HCT116 (cell line): ENCODE results near the gene RPLP2. TPM values are rescaled to one million over a fixed set of nuclear protein-coding genes. Genes with fewer than 3 reads are reported as not detected.

Experiments
- ATAC-seq: fragments of 200-7000 bp; cut with Tn5 transposase; 2 replicates; pipeline ENCODE4 v1.9.1; 2020; ENCODE audit warnings: mild to moderate bottlenecking, moderate library complexity
- BruUV-seq: library from RNA; stranded (reverse); fragments of 400-500 nt; replicated peaks from 2 replicates; lab custom pipeline; 2021; lab: Mats Ljungman, UMichigan
- CTCF ChIA-PET: fragments of 300-600 bp; sonication (Branson Sonifier 250); formaldehyde crosslinking; loops from one replicate; lab custom pipeline; 2021; ENCODE audit warnings: antibody characterized with exemption; lab: Charles Lee
- POLR2A ChIA-PET: fragments of 300-600, 350-600 bp; sonication (Branson Sonifier 250); formaldehyde crosslinking; loops from one replicate; lab custom pipeline; 2021; ENCODE audit warnings: antibody characterized with exemption; lab: Charles Lee
- RAD21 ChIA-PET, 2 experiments: fragments of 300-600 bp; sonication (Branson Sonifier 250); formaldehyde crosslinking; loops; one replicate each; lab custom pipeline; 2023; ENCODE audit warnings: low total read pairs in 2 of 2; ENCODE audit not compliant: uncharacterized antibody in 2 of 2, unreplicated experiment in 2 of 2, low non-redundant PET in 1 of 2; lab: Charles Lee
- DNase-seq: peaks from one replicate; pipeline ENCODE4 v3.0.0-alpha.2; 2010; ENCODE audit warnings: low read depth, low spot score
- H2AFZ ChIP-seq: fragments of 200-600 bp; shearing (Covaris generic), sonication (generic); 2 replicates; pipeline ENCODE4 v1.6.1; 2017; ENCODE audit warnings: low read depth, mixed run types, mixed read lengths, antibody characterized with exemption, low read length; ENCODE audit not compliant: poor library complexity, severe bottlenecking
- H3K27ac ChIP-seq: 2 replicates; pipeline ENCODE4 v1.5.1; 2012; ENCODE audit warnings: low read depth, low read length
- H3K27me3 ChIP-seq: fragments of 200-600 bp; sonication (generic); 2 replicates; pipeline ENCODE4 v1.6.1; 2016; ENCODE audit warnings: mixed run types, low read length, mixed read lengths; ENCODE audit not compliant: insufficient read depth
- H3K36me3 ChIP-seq, 2 experiments: fragments of 200-500 bp in 1 of 2; fragments of 200-600 bp in 1 of 2; sonication (Bioruptor generic) in 1 of 2; sonication (generic) in 1 of 2; 2 replicates each; pipeline versions ENCODE4 v1.5.1 to v1.6.1; 2014 to 2016; ENCODE audit warnings: low read length in 2 of 2, inconsistent platforms in 1 of 2, mixed read lengths in 1 of 2, mixed run types in 1 of 2; ENCODE audit not compliant: insufficient read depth in 2 of 2, control insufficient read depth in 1 of 2
- H3K4me1 ChIP-seq, 2 experiments: fragments of 200-600 bp in 1 of 2; sonication (generic) in 1 of 2; 2 replicates each; pipeline versions ENCODE4 v1.5.1 to v1.6.1; 2012 to 2017; ENCODE audit warnings: low read length in 2 of 2, inconsistent platforms in 1 of 2, mild to moderate bottlenecking in 1 of 2, mixed read lengths in 1 of 2, mixed run types in 1 of 2, moderate library complexity in 1 of 2; ENCODE audit not compliant: insufficient read depth in 2 of 2, control insufficient read depth in 1 of 2
- H3K4me2 ChIP-seq: fragments of 200-600 bp; sonication (generic); 2 replicates; pipeline ENCODE4 v1.6.1; 2017; ENCODE audit warnings: mixed run types, low read length, mixed read lengths
- H3K4me3 ChIP-seq, 2 experiments: fragments of 200-600 bp in 1 of 2; sonication (generic) in 1 of 2; replicated peaks in 1 of 2; 2 replicates each; pipeline ENCODE4 v1.5.1; 2011 to 2016; ENCODE audit warnings: low read length in 2 of 2, control low read depth in 1 of 2, low read depth in 1 of 2, mild to moderate bottlenecking in 1 of 2, mixed read lengths in 1 of 2, mixed run types in 1 of 2
- H3K79me2 ChIP-seq: fragments of 200-600 bp; sonication (generic); 2 replicates; pipeline ENCODE4 v1.6.1; 2017; ENCODE audit warnings: mild to moderate bottlenecking, mixed run types, low read length, moderate library complexity, mixed read lengths; ENCODE audit not compliant: insufficient read depth
- H3K9ac ChIP-seq: fragments of 200-600 bp; sonication (generic); 2 replicates; pipeline ENCODE4 v1.6.1; 2016; ENCODE audit warnings: low read length, mixed read lengths
- H3K9me2 ChIP-seq: fragments of 200-600 bp; sonication (generic), shearing (Covaris generic); 2 replicates; pipeline ENCODE4 v1.6.1; 2017; ENCODE audit warnings: mixed run types, mild to moderate bottlenecking, moderate library complexity; ENCODE audit not compliant: insufficient read depth
- H3K9me3 ChIP-seq, 2 experiments: fragments of 200-500 bp in 1 of 2; fragments of 200-600 bp in 1 of 2; sonication (Bioruptor generic) in 1 of 2; sonication (generic) in 1 of 2; 2 replicates each; pipeline ENCODE4 v1.6.1; 2014 to 2017; ENCODE audit warnings: low read length in 2 of 2, mixed read lengths in 2 of 2, inconsistent platforms in 1 of 2, low read depth in 1 of 2, mild to moderate bottlenecking in 1 of 2, mixed run types in 1 of 2, moderate library complexity in 1 of 2; ENCODE audit not compliant: control insufficient read depth in 1 of 2, insufficient read depth in 1 of 2
- H4K20me1 ChIP-seq: fragments of 200-600 bp; sonication (generic), shearing (Covaris generic); 2 replicates; pipeline ENCODE4 v1.6.1; 2017; ENCODE audit warnings: mixed run types, mild to moderate bottlenecking, moderate library complexity; ENCODE audit not compliant: insufficient read depth
- ATF3 ChIP-seq: IDR thresholded peaks from 2 replicates; pipeline ENCODE4 v1.6.1; 2012
- CTCF ChIP-seq, 3 experiments: fragments of 200-600 bp in 1 of 3; sonication (generic) in 1 of 3; IDR thresholded peaks in 2 of 3; conservative IDR thresholded peaks in 1 of 3; 2 replicates each; pipeline ENCODE4 v1.5.1; 2012 to 2017; ENCODE audit warnings: low read depth in 2 of 3, low read length in 2 of 3, antibody characterized with exemption in 1 of 3, borderline replicate concordance in 1 of 3, control low read depth in 1 of 3, mild to moderate bottlenecking in 1 of 3, mixed read lengths in 1 of 3, mixed run types in 1 of 3, moderate library complexity in 1 of 3; ENCODE audit not compliant: insufficient read depth in 1 of 3
- MAX ChIP-seq: IDR thresholded peaks from 2 replicates; pipeline ENCODE4 v1.6.1; 2012
- REST ChIP-seq: IDR thresholded peaks from 2 replicates; pipeline ENCODE4 v1.6.1; 2012; ENCODE audit warnings: low read depth
- intact Hi-C: fragments of 100-400 bp; cut with micrococcal nuclease; formaldehyde crosslinking; loops from 2 replicates; pipeline ENCODE4 v1.10.0; 2022
- total RNA-seq: library from RNA; stranded (reverse); gene quantifications from one replicate; pipeline ENCODE4 v1.2.1, GENCODE V29; 2021; ENCODE audit not compliant: unreplicated experiment

RPLP2 gene
- total RNA-seq, 1 experiment from 2014 or later: 3,615 TPM

- TF ChIP-seq REST: no peak
These were observed 36.2 kb downstream of the RPLP2 start (continued) for GRCh38 chr11:845872-846495.

GRCh38 chr11:846496-847098 lies 36.8 kb downstream of the RPLP2 start:
- H3K9ac ChIP-seq: no peak overlapping the region
- no peak overlapping the region for H3K4me3 ChIP-seq
- H3K4me2 ChIP-seq: no peak overlapping the region
- no peaks in the 10 kb centered on the region for H3K9me3 ChIP-seq
- no peak overlapping the region for H2AFZ ChIP-seq
- intact Hi-C loops: no loop called here
- RAD21 ChIA-PET: interaction anchor here in 1 of 2 experiments (0.8 kb wide), 1 partner anchor 15 kb away, joined by 3 read pairs; no protein-coding TSS in a partner anchor
- BruUV-seq: no TSS peak
- no peaks in the 10 kb centered on the region for H3K27me3 ChIP-seq
- ATAC-seq (no peak), DNase-seq (no peak)
- H3K9me2 ChIP-seq: no peaks in the 10 kb centered on the region
- H3K79me2 ChIP-seq: peaks cover 23% of the 10 kb centered on the region
- no peaks in the 10 kb centered on the region for H4K20me1 ChIP-seq
- POLR2A ChIA-PET: interaction anchor here (0.7 to 1.4 kb wide), 4 partner anchors 8 to 27 kb away, joined by 3 to 4 read pairs (median 4); no protein-coding TSS in a partner anchor
- no peaks in the 10 kb centered on the region; a peak in 1 of 4 replicates for H3K36me3 ChIP-seq
- H3K4me1 ChIP-seq: peaks cover 17 to 39% of the 10 kb centered on the region in 2 experiments
- TF ChIP-seq ATF3 (no peak), MAX (no peak), CTCF (IDR thresholded peaks at IDR 0.05 in 2 of 3, conservative IDR thresholded peaks at IDR 0.05 in 1 of 3; ENCODE audit: borderline replicate concordance in 1 of 3, insufficient read depth in 1 of 3, low read depth in 2 of 3, low read length in 2 of 3) (no peak)
- H3K27ac ChIP-seq: peak overlapping the region; percentile 8; the same call in 1 of the 2 replicates
- CTCF ChIA-PET: no interaction called here
